NCI-H146 treated with DMSO at 0.1 percent for 48 hours (cell line): Measurements from ENCODE around the gene ARL6IP6.
"Not testable (repeated sequence)": the region's sequence is repeated elsewhere in the genome, so short reads cannot be mapped to it uniquely, and the experiment has no call there.

Source experiments
- DNase-seq: peaks from one replicate; lab custom pipeline; 2025; ENCODE audit not compliant: unreplicated experiment; lab: John Stamatoyannopoulos, UW

ARL6IP6 gene

DNA sequence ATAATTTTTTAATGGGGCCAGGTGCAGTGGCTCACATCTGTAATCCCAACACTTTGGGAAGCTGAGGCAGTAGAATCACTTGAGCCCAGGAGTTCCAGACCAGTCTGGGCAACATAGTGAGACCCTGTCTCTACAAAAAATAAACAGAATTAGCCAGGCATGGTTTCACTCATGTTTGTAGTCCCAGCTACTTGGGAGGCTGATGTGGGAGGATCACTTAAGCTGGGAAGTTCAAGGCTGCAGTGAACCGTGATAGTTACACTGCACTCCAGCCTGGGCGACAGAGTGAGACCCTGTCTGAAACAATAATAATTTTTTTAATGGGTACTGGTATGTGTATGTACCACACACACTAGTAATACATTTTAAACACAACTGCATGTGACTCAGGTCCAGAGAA lies 2.4 kb downstream of the ARL6IP6 start:
- DNase-seq: no peak

DNA sequence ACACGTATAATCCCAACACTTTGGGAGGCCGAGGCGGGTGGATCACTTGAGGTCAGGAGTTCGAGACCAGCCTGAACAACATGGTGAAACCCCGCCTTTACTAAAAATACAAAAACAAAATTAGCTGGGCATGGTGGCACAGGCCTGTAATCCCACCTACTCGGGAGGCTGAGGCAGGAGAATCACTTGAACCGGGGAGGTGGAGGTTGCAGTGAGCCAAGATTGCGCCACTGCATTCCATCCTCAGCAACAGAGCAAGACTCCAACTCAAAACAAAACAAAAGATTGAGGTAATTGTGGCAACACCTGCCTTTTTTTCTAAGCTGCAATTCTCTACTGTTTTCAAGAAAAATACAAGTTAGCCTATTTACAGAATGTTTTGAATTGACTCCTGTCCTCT lies 4.2 kb downstream of the ARL6IP6 start:
- not testable (repeated sequence) for DNase-seq

DNA sequence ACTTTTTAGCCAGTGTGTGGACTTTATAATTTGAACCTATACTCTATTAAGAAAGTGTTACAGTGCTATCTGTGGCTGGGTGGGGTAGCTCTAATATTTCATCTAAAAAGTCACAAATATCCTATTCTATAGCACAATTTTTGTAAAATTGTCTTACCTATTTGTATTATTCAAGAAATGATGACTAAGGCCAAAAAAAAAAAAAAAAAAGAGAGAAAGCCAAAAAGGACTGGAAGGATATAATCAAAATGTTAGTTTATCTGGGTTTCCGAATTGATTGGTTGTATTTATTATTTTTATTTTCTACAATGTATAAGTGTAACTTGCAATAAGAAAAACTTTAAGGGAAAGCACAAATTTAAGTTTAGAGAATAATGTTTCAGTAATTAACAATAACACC lies 5.5 kb downstream of the ARL6IP6 start:
- DNase-seq: no peak

GRCh38 chr2:152729844-152730243 lies 11.4 kb downstream of the ARL6IP6 start:
- no peak for DNase-seq

DNA sequence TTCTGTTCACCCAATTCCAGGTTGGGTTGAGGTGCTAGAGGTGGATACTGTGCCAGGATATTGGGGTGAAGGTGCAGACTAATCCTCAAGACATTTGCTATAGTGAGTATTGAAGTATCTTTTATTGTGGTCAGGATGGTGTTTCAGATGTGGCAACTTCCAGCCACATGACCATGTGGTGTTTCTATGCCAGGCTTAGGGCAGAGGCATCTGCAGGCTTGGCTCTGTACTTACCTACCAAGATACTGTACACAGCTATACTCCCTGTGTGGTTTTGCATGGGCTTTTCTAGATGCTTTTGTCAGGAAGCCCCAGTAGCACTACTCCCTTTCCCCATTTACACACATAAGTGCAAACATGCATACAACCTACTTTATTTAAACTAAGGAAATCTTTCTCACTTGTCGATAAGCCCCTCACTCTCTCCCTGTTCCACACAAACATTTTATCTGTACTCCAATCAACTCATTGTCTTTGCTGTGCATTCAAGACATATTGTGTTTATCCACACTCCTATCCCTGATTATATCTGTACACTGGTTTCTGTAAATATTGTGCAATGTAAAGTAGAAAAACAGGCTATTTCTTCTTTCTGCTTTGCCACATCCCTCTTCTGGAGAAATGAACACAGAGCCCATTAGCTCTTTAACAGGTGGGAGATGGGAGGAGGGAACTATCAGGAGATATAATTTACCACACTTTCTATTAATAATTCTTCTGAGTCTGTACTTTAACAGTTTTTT lies 12.3 kb downstream of the ARL6IP6 start:
- DNase-seq: no peak

DNA sequence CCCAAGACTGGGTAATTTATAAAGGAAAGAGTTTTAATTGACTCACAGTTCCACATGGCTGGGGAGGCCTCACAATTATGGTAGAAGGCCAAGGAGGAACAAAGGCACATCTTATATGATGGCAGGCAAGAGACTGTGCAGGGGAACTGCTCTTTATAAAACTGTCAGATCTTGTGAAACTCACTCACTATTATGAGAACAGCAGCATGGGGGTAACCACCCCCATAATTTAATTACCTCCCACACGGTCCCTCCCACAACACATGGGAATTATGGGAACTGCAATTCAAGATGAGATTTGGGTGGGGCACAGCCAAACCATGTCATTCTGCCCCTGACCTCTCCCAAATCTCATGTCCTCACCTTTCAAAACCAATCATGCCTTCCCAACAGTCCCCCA lies 19.1 kb downstream of the ARL6IP6 start:
- DNase-seq: not testable (repeated sequence)

DNA sequence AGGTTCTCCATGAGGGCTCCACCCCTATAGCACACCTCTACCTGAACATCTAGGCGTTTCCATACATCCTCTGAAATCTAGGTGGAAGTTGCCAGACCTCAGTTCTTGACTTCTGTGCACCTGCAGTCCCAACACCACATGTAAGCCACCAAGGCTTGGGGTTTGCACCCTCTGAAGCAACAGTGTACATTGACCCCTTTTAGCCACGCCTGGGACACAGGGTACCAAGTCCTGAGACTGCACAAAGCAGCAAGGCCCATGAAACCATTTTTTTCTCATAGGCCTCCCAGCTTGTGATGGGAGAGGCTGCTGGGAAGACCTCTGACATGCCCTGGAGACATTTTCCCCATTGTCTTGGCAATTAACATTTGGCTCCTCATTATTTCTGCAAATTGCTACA lies 20.0 kb downstream of the ARL6IP6 start:
- no peak for DNase-seq

- not testable (repeated sequence) for DNase-seq
Observed at GRCh38 chr2:152739705-152740104, 21.3 kb downstream of the ARL6IP6 start.

GRCh38 chr2:152740743-152741328 lies 22.4 kb downstream of the ARL6IP6 start:
- peak; percentile 7 for DNase-seq

GRCh38 chr2:152743002-152743401 lies 24.6 kb downstream of the ARL6IP6 start:
- DNase-seq: peak; percentile 4

GRCh38 chr2:152747751-152748150 lies 29.3 kb downstream of the ARL6IP6 start:
- DNase-seq: not testable (repeated sequence)

GRCh38 chr2:152755029-152755428 lies 36.6 kb downstream of the ARL6IP6 start:
- no peak for DNase-seq

DNA sequence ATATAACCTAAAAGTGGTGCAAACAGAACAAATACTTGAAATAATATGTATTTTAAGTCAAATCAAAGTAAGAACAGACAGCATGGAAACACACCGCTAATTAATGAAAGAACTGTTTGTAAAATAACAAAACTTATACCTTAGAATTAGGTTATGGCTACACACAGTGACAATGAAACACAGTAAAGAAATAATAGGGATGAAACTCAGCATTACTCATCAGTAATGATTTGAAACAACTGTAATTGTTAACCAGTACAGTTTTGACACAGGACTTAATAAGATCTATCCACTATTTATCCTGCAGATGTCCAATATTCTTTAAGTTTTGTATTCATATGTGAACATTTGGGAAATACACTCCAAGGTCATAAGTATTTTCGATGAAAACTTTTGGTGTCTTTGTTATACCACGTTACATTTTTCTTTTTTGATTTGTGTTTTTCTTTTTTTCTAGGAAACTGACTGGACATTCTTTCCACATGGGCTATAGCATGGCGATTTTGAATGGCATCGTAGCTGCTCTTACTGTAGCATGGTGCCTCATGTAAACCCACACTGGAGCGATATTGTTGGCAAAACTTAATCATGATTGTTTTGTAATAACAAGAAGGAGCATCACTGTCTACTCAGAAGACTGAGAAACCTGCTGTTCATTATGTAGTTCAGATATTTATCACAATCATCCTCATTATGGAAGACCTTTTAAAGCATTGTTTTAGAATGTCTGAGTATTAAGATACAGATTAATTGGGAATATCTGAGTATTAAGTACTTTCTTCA lies 41.1 kb downstream of the ARL6IP6 start:
- DNase-seq: no peak

DNA sequence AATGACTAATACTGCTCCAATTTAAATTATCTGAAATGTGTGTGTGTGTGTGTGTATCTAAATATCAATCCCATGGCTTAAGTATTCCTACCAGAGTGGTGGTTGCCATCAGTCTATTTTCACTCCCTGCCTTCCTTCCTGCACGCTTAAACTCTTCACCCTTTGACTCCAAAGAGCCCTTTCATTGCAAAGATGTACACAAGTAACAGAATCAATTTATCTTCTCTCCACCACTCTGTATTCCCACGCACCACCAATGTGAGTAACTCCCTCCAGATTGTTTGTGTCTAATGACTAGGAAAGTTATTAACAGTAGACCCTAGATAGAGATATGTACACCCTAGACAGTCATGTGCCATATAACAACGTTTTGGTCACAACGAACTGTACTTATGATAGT lies 42.8 kb downstream of the ARL6IP6 start:
- DNase-seq: no peak

GRCh38 chr2:152762202-152762601 lies 43.8 kb downstream of the ARL6IP6 start:
- DNase-seq: peak; percentile 16

DNA sequence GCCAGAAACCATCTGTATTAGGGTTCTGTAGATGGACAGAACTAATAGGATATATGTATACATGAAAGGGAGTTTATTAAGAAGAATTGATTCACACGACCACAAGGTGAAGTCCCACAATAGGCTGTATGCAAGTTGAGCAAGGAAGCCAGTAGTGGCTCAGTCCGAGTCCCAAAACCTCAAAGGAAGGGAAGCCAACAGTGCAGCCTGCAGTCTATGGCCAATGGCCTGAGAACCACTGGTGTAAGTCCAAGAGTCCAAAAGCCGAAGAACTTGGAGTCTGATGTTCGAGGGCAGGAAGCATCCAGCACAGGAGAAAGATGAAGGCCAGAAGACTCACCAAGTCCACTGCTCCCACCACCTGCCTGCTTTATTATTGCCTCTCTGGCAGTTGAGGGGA lies 44.8 kb downstream of the ARL6IP6 start:
- DNase-seq: not testable (repeated sequence)

DNA sequence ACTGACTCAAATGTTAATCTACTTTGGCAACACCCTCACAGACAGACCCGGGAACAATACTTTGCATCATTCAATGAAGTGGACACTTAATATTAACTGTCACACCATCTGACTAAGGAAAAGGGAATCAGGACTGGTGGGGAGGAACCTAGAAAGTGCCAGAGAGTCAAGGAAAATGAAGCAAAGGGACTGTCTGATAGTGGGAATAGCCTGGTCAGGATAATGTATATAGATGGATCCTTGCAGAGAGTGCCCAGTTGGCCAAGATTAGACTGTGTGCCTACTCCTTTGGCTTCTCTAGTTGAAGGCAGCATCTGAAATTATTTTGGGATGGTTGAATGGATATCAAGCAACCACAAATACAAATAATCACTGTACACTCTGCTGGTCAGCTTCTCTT lies 45.2 kb downstream of the ARL6IP6 start:
- no peak for DNase-seq

DNA sequence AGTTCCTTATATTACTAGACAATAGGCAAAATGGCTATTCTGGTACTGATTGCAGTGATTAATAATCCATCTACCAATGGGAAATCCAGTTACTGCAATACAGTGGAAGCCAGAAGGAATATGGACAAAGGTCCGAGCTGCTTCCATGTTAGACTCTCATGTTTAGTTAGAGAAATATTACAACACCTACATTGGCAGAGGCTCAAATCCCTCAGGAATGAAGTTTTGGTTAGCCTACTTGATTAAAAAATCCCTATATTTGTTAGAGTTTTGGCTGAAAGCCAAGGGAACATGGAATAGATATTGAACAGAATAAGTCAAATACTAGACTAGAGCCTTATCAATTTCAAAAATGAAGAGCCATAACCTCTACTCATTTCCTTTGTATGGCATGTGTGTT lies 48.5 kb downstream of the ARL6IP6 start:
- DNase-seq: no peak

- DNase-seq: no peak
Observed at GRCh38 chr2:152781175-152781574, 62.8 kb downstream of the ARL6IP6 start.

GRCh38 chr2:152782171-152782570 lies 63.8 kb downstream of the ARL6IP6 start:
- no peak for DNase-seq

- DNase-seq: no peak
Observed at GRCh38 chr2:152790883-152791282, 72.5 kb downstream of the ARL6IP6 start.

DNA sequence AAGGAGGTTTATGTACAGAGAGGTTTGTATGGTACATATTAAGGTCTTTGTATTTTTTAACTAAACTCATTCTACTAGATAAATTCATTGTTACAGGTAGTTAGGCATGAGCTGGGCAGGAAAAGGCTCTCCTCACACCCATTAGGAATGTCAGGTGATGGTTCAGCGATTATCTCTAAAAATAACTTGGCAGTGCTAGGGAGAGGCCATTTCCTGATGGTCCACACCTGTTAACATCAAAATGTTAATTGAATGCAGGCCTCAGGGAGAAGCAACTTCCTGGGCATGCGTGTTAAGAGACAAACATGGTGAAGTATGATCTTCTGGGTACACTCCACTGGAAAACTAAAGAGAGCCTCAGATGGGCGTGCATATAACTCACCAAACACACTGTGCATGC lies 73.6 kb downstream of the ARL6IP6 start:
- no peak for DNase-seq
